Measurements from ENCODE around the gene DEGS2. TPM values are rescaled to one million over a fixed set of nuclear protein-coding genes. Genes with fewer than 3 reads are reported as not detected.

Gene DEGS2
- total and polyA plus RNA-seq, 2 donors from 2014 or later: 25.1 to 28.7 TPM

DNA sequence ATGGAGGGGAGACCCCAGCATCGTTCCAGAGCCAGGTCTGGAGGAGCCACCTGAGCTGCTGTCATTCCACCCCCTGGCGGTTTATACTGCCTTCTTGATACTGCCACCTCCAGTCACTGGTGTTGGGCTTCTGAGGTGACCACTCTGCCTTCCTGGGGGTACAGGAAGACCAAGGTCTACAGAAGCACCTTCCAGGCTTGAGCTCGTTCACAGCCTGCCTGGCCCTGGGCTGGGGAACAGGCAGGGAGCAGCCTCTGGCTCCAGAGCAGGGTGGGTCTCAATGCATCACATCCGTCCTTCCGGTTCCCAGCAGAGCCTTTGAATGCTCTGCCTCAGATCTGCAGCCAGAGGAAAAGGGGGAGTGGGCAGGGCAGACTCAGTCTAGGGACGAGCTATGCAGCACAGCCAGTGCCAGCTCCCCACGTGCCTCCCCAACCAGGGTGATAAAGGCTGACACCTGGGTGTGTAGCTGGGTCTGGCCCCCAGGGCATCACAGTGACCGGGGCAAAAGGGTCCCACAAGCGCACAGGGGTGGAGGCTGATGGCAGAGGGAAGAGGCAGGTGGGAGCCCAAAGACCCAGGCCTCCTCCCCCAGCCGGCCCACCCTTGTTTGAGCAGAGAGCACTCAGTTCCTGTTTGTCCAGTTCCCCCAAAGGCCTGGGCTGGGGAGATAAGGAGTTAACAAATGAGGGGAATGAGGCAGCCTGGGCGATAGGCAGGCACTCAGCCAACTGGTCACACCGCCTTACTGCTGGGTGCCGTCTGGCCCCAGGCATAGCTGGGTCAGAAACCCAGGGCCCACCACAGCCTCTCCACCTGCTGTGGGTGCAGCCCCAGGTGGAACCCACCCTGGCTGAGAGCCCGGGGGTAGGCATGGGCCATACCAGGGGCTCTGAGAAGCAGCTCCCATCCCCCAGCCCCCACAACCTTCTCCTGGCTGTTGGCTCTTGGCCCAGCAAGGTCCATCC lies 17.1 kb downstream of the DEGS2 start:
- TF ChIP-seq, protein P1, sequence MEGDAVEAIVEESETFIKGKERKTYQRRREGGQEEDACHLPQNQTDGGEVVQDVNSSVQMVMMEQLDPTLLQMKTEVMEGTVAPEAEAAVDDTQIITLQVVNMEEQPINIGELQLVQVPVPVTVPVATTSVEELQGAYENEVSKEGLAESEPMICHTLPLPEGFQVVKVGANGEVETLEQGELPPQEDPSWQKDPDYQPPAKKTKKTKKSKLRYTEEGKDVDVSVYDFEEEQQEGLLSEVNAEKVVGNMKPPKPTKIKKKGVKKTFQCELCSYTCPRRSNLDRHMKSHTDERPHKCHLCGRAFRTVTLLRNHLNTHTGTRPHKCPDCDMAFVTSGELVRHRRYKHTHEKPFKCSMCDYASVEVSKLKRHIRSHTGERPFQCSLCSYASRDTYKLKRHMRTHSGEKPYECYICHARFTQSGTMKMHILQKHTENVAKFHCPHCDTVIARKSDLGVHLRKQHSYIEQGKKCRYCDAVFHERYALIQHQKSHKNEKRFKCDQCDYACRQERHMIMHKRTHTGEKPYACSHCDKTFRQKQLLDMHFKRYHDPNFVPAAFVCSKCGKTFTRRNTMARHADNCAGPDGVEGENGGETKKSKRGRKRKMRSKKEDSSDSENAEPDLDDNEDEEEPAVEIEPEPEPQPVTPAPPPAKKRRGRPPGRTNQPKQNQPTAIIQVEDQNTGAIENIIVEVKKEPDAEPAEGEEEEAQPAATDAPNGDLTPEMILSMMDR (IDR thresholded peaks at IDR 0.05; ENCODE audit: borderline replicate concordance, extremely low read depth, insufficient read depth): no peak
- Histone ChIP-seq H3K9me3 (ENCODE audit: control insufficient read depth in 2 of 3, insufficient read depth in 1 of 3, low read length in 3 of 3) (no peaks in the 10 kb centered on the region), H3K9ac (ENCODE audit: low read length in 3 of 3) (peak overlapping the region in 1 of 3 donors; percentile 26), H3K4me1 (ENCODE audit: control insufficient read depth in 2 of 3, insufficient read depth in 2 of 3, low read depth in 1 of 3, low read length in 3 of 3) (peaks cover 0 to 15% (median 7%) of the 10 kb centered on the region in 3 donors), H3K27ac (ENCODE audit: low read depth in 2 of 2, low read length in 2 of 2) (peak overlapping the region in 1 of 2 donors; percentile 72), H3K36me3 (ENCODE audit: control insufficient read depth in 2 of 3, insufficient read depth in 3 of 3, low read length in 3 of 3) (no peaks in the 10 kb centered on the region), H3K4me3 (ENCODE audit: low read length in 3 of 3) (no peak overlapping the region), H3K27me3 (ENCODE audit: control insufficient read depth, insufficient read depth, low read length) (no peaks in the 10 kb centered on the region)
- DNase-seq: peak in 2 of 5 donors; percentile 58 to 77
- FAIRE-seq: no peak
- intact Hi-C loops (cut with DNase I): no loop called here

DNA sequence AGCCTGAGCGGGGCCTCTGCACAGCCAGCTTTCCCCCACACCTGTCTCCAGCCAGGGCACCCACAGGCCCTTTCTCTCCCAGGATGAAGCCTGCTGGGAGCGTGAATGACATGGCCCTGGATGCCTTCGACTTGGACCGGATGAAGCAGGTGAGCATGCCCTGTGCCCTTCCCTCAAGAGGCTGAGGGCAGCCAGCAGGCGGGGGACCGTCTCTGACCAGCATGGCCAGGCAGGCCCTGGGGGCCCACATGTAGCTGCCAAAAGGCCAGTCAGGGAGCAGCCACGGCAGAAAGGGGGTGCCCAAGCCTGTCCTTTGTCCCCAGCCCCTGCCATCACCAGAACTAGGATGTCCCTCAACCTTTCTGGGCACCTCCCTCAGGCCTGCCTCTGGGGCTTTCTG lies 18.3 kb downstream of the DEGS2 start:
- Histone ChIP-seq H3K27ac (ENCODE audit: low read depth in 2 of 2, low read length in 2 of 2) (no peak overlapping the region), H3K9me3 (ENCODE audit: control insufficient read depth in 2 of 3, insufficient read depth in 1 of 3, low read length in 3 of 3) (no peaks in the 10 kb centered on the region), H3K36me3 (ENCODE audit: control insufficient read depth in 2 of 3, insufficient read depth in 3 of 3, low read length in 3 of 3) (no peaks in the 10 kb centered on the region), H3K27me3 (ENCODE audit: control insufficient read depth, insufficient read depth, low read length) (no peaks in the 10 kb centered on the region), H3K4me1 (ENCODE audit: control insufficient read depth in 2 of 3, insufficient read depth in 2 of 3, low read depth in 1 of 3, low read length in 3 of 3) (peaks cover 0 to 15% (median 7%) of the 10 kb centered on the region in 3 donors), H3K4me3 (ENCODE audit: low read length in 3 of 3) (no peak overlapping the region), H3K9ac (ENCODE audit: low read length in 3 of 3) (no peak overlapping the region)
- TF ChIP-seq, protein P1 (IDR thresholded peaks at IDR 0.05; ENCODE audit: borderline replicate concordance, extremely low read depth, insufficient read depth): no peak
- intact Hi-C loops (cut with DNase I): no loop called here
- no peak for FAIRE-seq
- DNase-seq: no peak

DNA sequence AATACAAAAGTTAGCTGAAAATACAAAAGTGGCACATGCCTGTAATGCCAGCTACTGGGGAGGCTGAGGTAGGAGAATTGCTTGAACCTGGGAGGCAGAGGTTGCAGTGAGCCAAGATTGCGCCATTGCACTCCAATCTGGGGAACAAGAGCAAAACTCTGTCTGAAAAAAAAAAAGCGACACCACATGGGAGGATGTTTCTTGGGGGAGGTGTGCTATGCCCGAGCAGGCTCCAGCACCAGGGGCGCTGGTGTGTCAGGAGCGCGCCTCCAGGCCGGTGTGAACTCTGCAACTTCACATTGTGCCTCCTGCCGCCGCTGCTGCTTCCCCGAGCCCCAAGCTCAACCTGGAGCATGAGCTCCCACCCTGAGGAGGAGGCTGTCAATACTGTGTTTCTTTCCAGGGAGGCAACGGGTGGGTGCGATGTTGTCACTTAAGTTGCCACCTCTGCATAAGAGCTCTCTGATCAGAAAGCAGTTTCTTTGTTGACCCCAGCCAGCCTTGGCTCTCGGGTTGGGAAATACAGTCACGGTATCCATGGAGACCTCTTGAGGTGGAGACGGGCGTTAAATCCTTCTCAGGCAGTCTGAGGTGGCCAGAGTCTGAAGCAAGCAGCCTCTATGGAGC lies 18.9 kb downstream of the DEGS2 start:
- FAIRE-seq (no peak), DNase-seq (peak in 4 of 5 donors; percentile 74 to 81 (median 77))
- intact Hi-C loops (cut with DNase I): no loop called here
- H3K27me3 ChIP-seq (ENCODE audit: control insufficient read depth, insufficient read depth, low read length): no peaks in the 10 kb centered on the region
- H3K9me3 ChIP-seq (ENCODE audit: control insufficient read depth in 2 of 3, insufficient read depth in 1 of 3, low read length in 3 of 3): no peaks in the 10 kb centered on the region
- H3K27ac ChIP-seq (ENCODE audit: low read depth in 2 of 2, low read length in 2 of 2): no peak overlapping the region
- no peaks in the 10 kb centered on the region for H3K36me3 ChIP-seq (ENCODE audit: control insufficient read depth in 2 of 3, insufficient read depth in 3 of 3, low read length in 3 of 3)
- TF ChIP-seq, protein P1 (IDR thresholded peaks at IDR 0.05; ENCODE audit: borderline replicate concordance, extremely low read depth, insufficient read depth): peak; percentile 12
- H3K4me1 ChIP-seq (ENCODE audit: control insufficient read depth in 2 of 3, insufficient read depth in 2 of 3, low read depth in 1 of 3, low read length in 3 of 3): peaks cover 0 to 15% (median 7%) of the 10 kb centered on the region in 3 donors
- no peak overlapping the region for H3K9ac ChIP-seq (ENCODE audit: low read length in 3 of 3)
- H3K4me3 ChIP-seq (ENCODE audit: low read length in 3 of 3): no peak overlapping the region
